ENCODE measurements around the gene C2orf81. TPM values are rescaled to one million over a fixed set of nuclear protein-coding genes. Genes with fewer than 3 reads are reported as not detected.
A peak's percentile ranks its signal among the peaks of the same experiment; 100 is the strongest.

C2orf81 gene
- total RNA-seq, 1 experiment from 2014 or later: 4.0 TPM

GRCh38 chr2:74439803-74440377 lies 18.5 kb upstream of the C2orf81 start:
- Mint-ChIP-seq H3K4me3 (ENCODE audit: low read depth, unreplicated experiment) (peak overlapping the region; percentile 97), H3K27ac (ENCODE audit: unreplicated experiment) (peak overlapping the region; percentile 100)
- intact Hi-C loops (cut with micrococcal nuclease; ENCODE audit: unreplicated experiment): loop anchor here (2.0 kb wide), 1 partner anchor 15 kb away; the partner anchor contains the start of gene INO80B

GRCh38 chr2:74439373-74439772 lies 18.0 kb upstream of the C2orf81 start:
- peak overlapping the region; percentile 100 for H3K27ac Mint-ChIP-seq (ENCODE audit: unreplicated experiment)
- H3K4me3 Mint-ChIP-seq (ENCODE audit: low read depth, unreplicated experiment): peak overlapping the region; percentile 97
- CTCF ChIA-PET: interaction anchor here (1.3 kb wide), 1 partner anchor 18 kb away, joined by 4 read pairs; the partner anchor contains the start of genes C2orf81 and WDR54
- no peaks in the 10 kb centered on the region for H3K9me3 Mint-ChIP-seq (ENCODE audit: low read depth, unreplicated experiment)
- peaks cover 38% of the 10 kb centered on the region for H3K36me3 Mint-ChIP-seq (ENCODE audit: insufficient read depth, unreplicated experiment)
- peaks cover 38% of the 10 kb centered on the region for H3K4me1 Mint-ChIP-seq (ENCODE audit: low read depth, unreplicated experiment)
- intact Hi-C loops (cut with micrococcal nuclease; ENCODE audit: unreplicated experiment): no loop called here
- BruUV-seq (replicated peaks): no TSS peak
- no peak for DNase-seq
- TF ChIP-seq CTCF (IDR thresholded peaks at IDR 0.05; ENCODE audit: unreplicated experiment): no peak
- H3K27me3 Mint-ChIP-seq (ENCODE audit: unreplicated experiment): no peaks in the 10 kb centered on the region

More at GRCh38 chr2:74439803-74440377, 18.5 kb upstream of the C2orf81 start:
- Mint-ChIP-seq H3K9me3 (ENCODE audit: low read depth, unreplicated experiment) (no peaks in the 10 kb centered on the region), H3K36me3 (ENCODE audit: insufficient read depth, unreplicated experiment) (peaks cover 38% of the 10 kb centered on the region), H3K4me1 (ENCODE audit: low read depth, unreplicated experiment) (peaks cover 43% of the 10 kb centered on the region), H3K27me3 (ENCODE audit: unreplicated experiment) (peaks cover 3% of the 10 kb centered on the region)
- no TSS peak for BruUV-seq (replicated peaks)
- CTCF ChIA-PET: interaction anchor here (0.9 to 1.3 kb wide), 3 partner anchors 18 to 43 kb away, joined by 4 to 5 read pairs (median 4); partner anchors contain the start of genes C2orf81, CCDC142, MOGS and TTC31
- no peak for TF ChIP-seq CTCF (IDR thresholded peaks at IDR 0.05; ENCODE audit: unreplicated experiment)
- peak; percentile 26 for DNase-seq

- peak overlapping the region; percentile 2 for H3K27ac Mint-ChIP-seq (ENCODE audit: unreplicated experiment)
- peak overlapping the region; percentile 97 for H3K4me3 Mint-ChIP-seq (ENCODE audit: low read depth, unreplicated experiment)
- no peak for DNase-seq
- no peaks in the 10 kb centered on the region for H3K27me3 Mint-ChIP-seq (ENCODE audit: unreplicated experiment)
- BruUV-seq (replicated peaks): no TSS peak
- H3K9me3 Mint-ChIP-seq (ENCODE audit: low read depth, unreplicated experiment): no peaks in the 10 kb centered on the region
- H3K4me1 Mint-ChIP-seq (ENCODE audit: low read depth, unreplicated experiment): peaks cover 33% of the 10 kb centered on the region
- no peak for TF ChIP-seq CTCF (IDR thresholded peaks at IDR 0.05; ENCODE audit: unreplicated experiment)
- CTCF ChIA-PET: interaction anchor here (1.1 kb wide), 1 partner anchor 19 kb away, joined by 3 read pairs; the partner anchor contains the start of gene WBP1
- intact Hi-C loops (cut with micrococcal nuclease; ENCODE audit: unreplicated experiment): no loop called here
- H3K36me3 Mint-ChIP-seq (ENCODE audit: insufficient read depth, unreplicated experiment): peaks cover 38% of the 10 kb centered on the region
Measured at GRCh38 chr2:74438248-74438647, 16.8 kb upstream of the C2orf81 start.

GRCh38 chr2:74436848-74437695 lies 15.7 kb upstream of the C2orf81 start:
- Mint-ChIP-seq H3K36me3 (ENCODE audit: insufficient read depth, unreplicated experiment) (peaks cover 37% of the 10 kb centered on the region), H3K27ac (ENCODE audit: unreplicated experiment) (no peak overlapping the region), H3K27me3 (ENCODE audit: unreplicated experiment) (no peaks in the 10 kb centered on the region), H3K9me3 (ENCODE audit: low read depth, unreplicated experiment) (no peaks in the 10 kb centered on the region), H3K4me1 (ENCODE audit: low read depth, unreplicated experiment) (peaks cover 33% of the 10 kb centered on the region), H3K4me3 (ENCODE audit: low read depth, unreplicated experiment) (no peak overlapping the region)
- no peak for DNase-seq
- TF ChIP-seq CTCF (IDR thresholded peaks at IDR 0.05; ENCODE audit: unreplicated experiment): no peak
- CTCF ChIA-PET: no interaction called here
- intact Hi-C loops (cut with micrococcal nuclease; ENCODE audit: unreplicated experiment): no loop called here
- no TSS peak for BruUV-seq (replicated peaks)
